WTC11 (cell line): ENCODE measurements around the gene DCX. TPM values are rescaled to one million over a fixed set of nuclear protein-coding genes. Genes with fewer than 3 reads are reported as not detected.

Experiments
- ATAC-seq: fragments of 200-7000 bp; cut with Tn5 transposase; 2 replicates; pipeline ENCODE4 v1.10.0; 2021; ENCODE audit warnings: mild to moderate bottlenecking, moderate library complexity
- CTCF ChIA-PET: fragments of 300-600 bp; sonication (Branson Sonifier 250); formaldehyde crosslinking; loops from one replicate; lab custom pipeline; 2021; ENCODE audit warnings: antibody characterized with exemption; lab: Charles Lee
- POLR2A ChIA-PET: fragments of 350-600 bp; sonication (Branson Sonifier 250); formaldehyde crosslinking; loops from one replicate; lab custom pipeline; 2021; ENCODE audit warnings: antibody characterized with exemption; lab: Charles Lee
- DNase-seq: peaks from one replicate; pipeline ENCODE4 v3.0.0; 2021; ENCODE audit warnings: low spot score
- H3K27ac Mint-ChIP-seq: 2 replicates; pipeline ENCODE4 v1.8.0; 2021; ENCODE audit warnings: mixed read lengths
- H3K27me3 Mint-ChIP-seq: 2 replicates; pipeline ENCODE4 v1.8.0; 2021; ENCODE audit warnings: low read depth, mild to moderate bottlenecking, moderate library complexity, mixed read lengths
- H3K36me3 Mint-ChIP-seq: 2 replicates; pipeline ENCODE4 v1.8.0; 2021; ENCODE audit warnings: mixed read lengths
- H3K4me1 Mint-ChIP-seq: 2 replicates; pipeline ENCODE4 v1.8.0; 2022; ENCODE audit warnings: mixed read lengths
- H3K4me3 Mint-ChIP-seq: 2 replicates; pipeline ENCODE4 v1.8.0; 2021; ENCODE audit warnings: mild to moderate bottlenecking, moderate library complexity, mixed read lengths
- H3K9me3 Mint-ChIP-seq: 2 replicates; pipeline ENCODE4 v1.8.0; 2021; ENCODE audit warnings: mixed read lengths
- ATF1 ChIP-seq: sonication (generic); formaldehyde crosslinking; IDR thresholded peaks from 2 replicates; pipeline ENCODE4 v1.8.1; 2023; ENCODE audit warnings: mild to moderate bottlenecking, moderate library complexity, missing genetic modification reagents
- CDX4 ChIP-seq: fragments of 250-450 bp; sonication (Bioruptor Pico); IDR thresholded peaks from 2 replicates; pipeline ENCODE4 v1.9.0; 2021; ENCODE audit warnings: moderate library complexity, mild to moderate bottlenecking, inconsistent platforms, borderline replicate concordance
- CTCF ChIP-seq: fragments of 200-600 bp; IDR thresholded peaks from 2 replicates; pipeline ENCODE4 v1.8.0; 2022; ENCODE audit warnings: antibody characterized with exemption
- FOXJ3 ChIP-seq: sonication (generic); formaldehyde crosslinking; IDR thresholded peaks from 2 replicates; pipeline ENCODE4 v1.9.0; 2021; ENCODE audit warnings: missing genetic modification reagents, mild to moderate bottlenecking, borderline replicate concordance
- GRHL2 ChIP-seq: fragments of 250-450 bp; sonication (Bioruptor Pico); IDR thresholded peaks from 2 replicates; pipeline ENCODE4 v1.8.0; 2022; ENCODE audit warnings: mild to moderate bottlenecking, moderate library complexity; ENCODE audit not compliant: insufficient replicate concordance, severe bottlenecking
- NFYB ChIP-seq: sonication (generic); formaldehyde crosslinking; conservative IDR thresholded peaks from 2 replicates; pipeline ENCODE4 v1.8.0; 2022; ENCODE audit warnings: low read depth, missing genetic modification reagents
- STAT6 ChIP-seq: sonication (generic); formaldehyde crosslinking; conservative IDR thresholded peaks from 2 replicates; pipeline ENCODE4 v1.8.1; 2023; ENCODE audit warnings: mild to moderate bottlenecking, low read depth, missing genetic modification reagents, moderate library complexity
- USF2 ChIP-seq: sonication (generic); formaldehyde crosslinking; IDR thresholded peaks from 2 replicates; pipeline ENCODE4 v1.8.1; 2023; ENCODE audit warnings: mild to moderate bottlenecking, missing genetic modification reagents, moderate library complexity
- ZNF281 ChIP-seq: sonication (generic); formaldehyde crosslinking; IDR thresholded peaks from 2 replicates; pipeline ENCODE4 v1.8.0; 2023; ENCODE audit warnings: mild to moderate bottlenecking, missing genetic modification reagents
- ZNF512 ChIP-seq: sonication (generic); formaldehyde crosslinking; IDR thresholded peaks from 2 replicates; pipeline ENCODE4 v1.8.1; 2022; ENCODE audit warnings: missing genetic modification reagents, borderline replicate concordance
- total RNA-seq: library from RNA; stranded (reverse); gene quantifications from 3 replicates; pipeline ENCODE4 v1.2.3, GENCODE V29; 2021

DCX gene
- total RNA-seq, 1 experiment from 2014 or later = 2.1 TPM

- H3K36me3 Mint-ChIP-seq = no peaks in the 10 kb centered on the region
- DNase-seq = no peak
- H3K4me1 Mint-ChIP-seq = peaks cover 4% of the 10 kb centered on the region
- H3K27ac Mint-ChIP-seq = no peak overlapping the region
- ChIA-PET CTCF (no interaction called here), POLR2A (no interaction called here)
- no peak for ATAC-seq
- TF ChIP-seq ATF1 = no peak
- no peak for TF ChIP-seq FOXJ3 (CRISPR knock-in tag)
- TF ChIP-seq USF2 (CRISPR knock-in tag) = no peak
- no peak for TF ChIP-seq ZNF512 (CRISPR knock-in tag)
- no peak for TF ChIP-seq GRHL2
- TF ChIP-seq CDX4 (CRISPR knock-in tag) = no peak
- no peak for TF ChIP-seq NFYB (CRISPR knock-in tag)
- no peak overlapping the region for H3K4me3 Mint-ChIP-seq
- H3K9me3 Mint-ChIP-seq = peaks cover 3% of the 10 kb centered on the region; the same call in 1 of the 2 replicates
- H3K27me3 Mint-ChIP-seq = no peaks in the 10 kb centered on the region
Measured at GRCh38 chrX:111254896-111255693, 156.9 kb downstream of the DCX start.

- TF ChIP-seq CTCF (peak; percentile 26; the same call in 1 of the 2 replicates), STAT6 (no peak), ZNF281 (no peak)
- H3K9me3 Mint-ChIP-seq = peaks cover 2% of the 10 kb centered on the region
- H3K36me3 Mint-ChIP-seq = no peaks in the 10 kb centered on the region
- no peak overlapping the region for H3K27ac Mint-ChIP-seq
- ChIA-PET POLR2A (interaction anchor here (0.6 kb wide), 1 partner anchor 147 kb away, joined by 8 read pairs; no protein-coding TSS in a partner anchor), CTCF (interaction anchor here (1.0 to 3.3 kb wide), 12 partner anchors 19 to 407 kb away, joined by 3 to 15 read pairs (median 5); no protein-coding TSS in a partner anchor)
- no peak overlapping the region for H3K4me3 Mint-ChIP-seq
- DNase-seq (no peak), ATAC-seq (no peak)
- H3K4me1 Mint-ChIP-seq = no peaks in the 10 kb centered on the region
- H3K27me3 Mint-ChIP-seq = no peaks in the 10 kb centered on the region; the same call in none of the 2 replicates
Measured at GRCh38 chrX:111244235-111244750, 167.7 kb downstream of the DCX start.

Other genes starting within 250 kb of the DCX start
- gene CAPN6, start 141.7 kb downstream of the DCX start, total RNA-seq = 3.1 to 4.1 TPM (median 4.0 TPM) in 3 replicates
- gene SERTM2, start 99.5 kb upstream of the DCX start, total RNA-seq = 0.18 to 0.41 TPM (median 0.37 TPM) in 3 replicates